ENCODE measurements around the gene PPP6R3.

The PPP6R3 gene

DNA sequence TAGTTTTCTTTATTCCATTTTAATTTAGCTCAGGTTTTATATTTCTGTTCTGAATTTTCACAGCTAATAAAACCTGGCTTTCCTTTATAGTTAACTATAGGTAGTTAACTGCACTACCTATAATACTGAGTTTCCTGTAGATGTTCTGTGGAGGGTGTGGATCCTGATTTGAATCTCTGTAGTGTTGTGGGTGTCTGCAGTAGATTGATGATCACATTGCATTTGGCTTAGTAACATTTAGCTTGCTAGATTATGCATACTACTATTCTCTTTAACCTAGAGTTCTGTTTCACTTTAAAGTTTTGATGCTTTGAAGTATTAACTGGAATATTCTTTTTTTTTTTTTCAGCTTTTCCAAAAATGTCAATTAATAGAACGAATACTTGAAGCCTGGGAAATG is 110.1 kb downstream of the PPP6R3 start:
- DNase-seq = no peak

GRCh38 chr11:68574308-68574707 is 113.8 kb downstream of the PPP6R3 start:
- DNase-seq = no peak

- no peak for DNase-seq
Measured at GRCh38 chr11:68575025-68575665, 114.6 kb downstream of the PPP6R3 start.

- DNase-seq = no peak
Measured at GRCh38 chr11:68579455-68579854, 118.9 kb downstream of the PPP6R3 start.

DNA sequence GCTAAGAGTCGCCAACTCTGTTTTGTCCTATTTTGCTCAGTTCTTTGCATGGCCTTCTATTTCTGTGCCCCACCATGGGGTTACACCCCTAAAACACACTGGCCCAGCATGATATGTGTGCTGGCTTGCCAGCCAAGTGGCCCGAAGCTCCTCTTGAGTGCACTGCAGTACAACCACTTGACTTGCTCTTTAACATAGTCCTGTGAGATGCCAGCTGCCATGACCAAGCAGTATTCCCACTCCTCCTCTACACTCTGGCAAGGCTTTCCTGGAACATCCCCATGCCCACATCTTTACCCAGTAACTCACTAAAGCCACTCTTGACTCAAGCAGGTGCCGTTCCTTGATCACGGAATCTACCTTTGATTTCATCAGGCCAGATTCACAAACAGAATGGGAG is 120.9 kb downstream of the PPP6R3 start:
- no peak for DNase-seq

- no peak for DNase-seq
Measured at GRCh38 chr11:68581901-68582300, 121.3 kb downstream of the PPP6R3 start.

DNA sequence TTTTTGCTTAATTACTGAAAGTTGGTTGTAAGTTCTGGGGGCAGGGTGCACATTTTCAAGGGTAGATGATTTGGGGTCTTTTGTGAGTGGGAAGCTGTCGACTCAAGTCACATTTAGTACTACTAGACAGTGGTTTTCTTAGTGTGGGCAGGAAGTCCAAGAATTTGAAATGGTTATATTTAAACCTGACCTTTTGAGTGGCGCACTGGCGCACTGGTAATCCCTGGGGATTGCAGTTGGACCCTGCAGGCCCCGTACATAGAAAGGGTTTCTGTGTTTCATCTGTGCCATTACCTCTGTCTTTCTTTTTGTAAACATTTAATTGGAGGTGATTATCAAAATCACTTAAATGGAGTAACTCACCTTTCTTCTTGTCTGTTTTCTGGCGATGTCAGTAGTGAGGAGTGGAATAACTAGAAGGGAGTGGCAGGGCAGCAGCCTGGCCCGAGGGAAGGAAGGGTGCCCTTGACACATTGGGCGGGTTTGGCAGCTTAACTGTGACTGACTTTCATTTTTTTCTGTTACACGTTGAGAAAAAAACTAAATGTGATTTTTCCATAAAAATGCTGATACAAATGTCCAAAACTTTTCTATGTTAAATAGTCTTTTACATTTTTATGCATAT is 122.0 kb downstream of the PPP6R3 start:
- no peak for DNase-seq

DNA sequence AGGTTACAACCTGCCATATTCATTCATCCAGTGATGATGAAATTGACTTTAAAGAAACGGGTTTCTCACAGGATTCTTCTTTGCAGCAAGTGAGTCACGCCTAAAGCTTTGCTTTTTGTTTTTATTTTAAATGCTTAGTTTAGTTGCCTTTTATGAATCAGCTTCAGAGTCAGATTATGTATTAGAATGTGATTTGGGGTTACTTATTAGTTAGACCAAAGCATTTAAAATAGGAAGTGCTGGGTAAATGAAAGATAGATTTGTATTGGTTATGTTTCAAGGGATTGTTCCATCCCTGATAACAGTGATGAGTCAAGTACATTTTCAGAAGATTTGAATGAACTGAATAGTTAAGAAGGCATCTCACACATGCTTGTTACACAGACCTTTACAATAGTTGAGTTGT is 122.5 kb downstream of the PPP6R3 start:
- no peak for DNase-seq

DNA sequence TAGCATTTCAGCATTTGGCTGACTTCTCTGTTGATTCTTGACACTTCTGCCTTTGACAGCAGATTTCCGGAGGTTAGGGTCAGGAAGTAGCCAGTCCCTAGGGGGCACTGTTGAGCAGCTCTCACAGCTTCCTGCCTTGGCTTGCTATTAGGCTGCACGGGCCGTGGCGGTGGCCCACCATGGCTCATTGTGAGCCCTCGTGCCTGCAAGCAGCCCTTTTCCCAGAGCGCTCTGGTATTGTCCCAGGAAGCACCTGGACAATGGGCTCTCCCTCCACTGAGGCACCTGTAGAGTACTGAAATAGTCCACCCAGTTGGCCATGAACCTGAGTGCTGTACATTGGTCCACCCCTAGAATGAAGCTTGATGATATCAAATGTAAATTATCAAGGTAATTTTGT is 123.5 kb downstream of the PPP6R3 start:
- no peak for DNase-seq

DNA sequence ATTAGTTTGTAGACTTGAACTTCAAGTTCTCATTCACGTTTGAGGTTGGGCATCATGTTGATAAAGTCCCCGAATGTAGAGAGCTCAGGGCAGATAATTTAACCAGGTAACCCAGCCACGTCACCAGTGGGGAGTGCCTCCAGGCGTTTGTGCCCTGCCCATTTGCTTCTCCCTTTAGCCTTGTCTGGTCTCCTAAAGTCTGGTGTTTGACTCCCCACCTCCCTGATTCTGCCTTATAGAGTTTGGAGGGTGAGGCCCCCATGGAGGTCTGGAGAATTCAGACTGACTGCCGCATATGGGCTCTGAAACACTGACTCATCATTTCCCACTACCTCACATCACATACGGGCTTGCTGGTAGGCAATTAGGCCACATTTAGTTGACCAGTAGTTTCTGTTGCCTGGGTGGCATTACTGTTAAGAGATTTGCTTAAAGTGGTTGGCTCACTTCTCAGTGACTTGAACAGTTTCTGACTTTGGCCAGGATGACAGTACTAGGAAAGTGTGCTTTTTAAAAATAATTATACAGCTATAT is 124.5 kb downstream of the PPP6R3 start:
- DNase-seq = no peak

- DNase-seq = no peak
Measured at GRCh38 chr11:68589547-68590216, 129.1 kb downstream of the PPP6R3 start.

- DNase-seq = no peak
Measured at GRCh38 chr11:68591719-68592118, 131.2 kb downstream of the PPP6R3 start.

- DNase-seq = no peak
Measured at GRCh38 chr11:68593441-68593840, 132.9 kb downstream of the PPP6R3 start.

DNA sequence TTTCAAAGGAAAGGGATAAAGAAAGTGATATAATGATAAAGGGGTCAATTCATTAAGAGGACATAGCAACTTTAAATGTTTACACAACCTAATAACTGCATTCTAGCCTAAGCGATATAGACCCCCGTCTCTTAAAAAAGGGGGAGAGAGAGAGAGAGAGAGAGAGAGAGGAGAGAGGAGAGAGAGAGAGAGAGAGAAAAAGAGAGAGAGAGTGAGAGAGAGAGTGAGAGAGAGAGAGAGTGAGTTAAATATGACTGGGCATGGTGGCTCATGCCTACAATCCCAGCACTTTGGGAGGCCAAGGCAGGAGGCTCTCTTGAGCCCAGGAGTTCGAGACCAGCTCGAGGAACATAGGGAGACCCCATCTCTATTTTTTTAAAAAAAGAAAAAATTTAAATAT is 133.6 kb downstream of the PPP6R3 start:
- no peak for DNase-seq

GRCh38 chr11:68596231-68596630 is 135.7 kb downstream of the PPP6R3 start:
- DNase-seq = no peak

- no peak for DNase-seq
Measured at GRCh38 chr11:68598816-68599653, 138.5 kb downstream of the PPP6R3 start.

DNA sequence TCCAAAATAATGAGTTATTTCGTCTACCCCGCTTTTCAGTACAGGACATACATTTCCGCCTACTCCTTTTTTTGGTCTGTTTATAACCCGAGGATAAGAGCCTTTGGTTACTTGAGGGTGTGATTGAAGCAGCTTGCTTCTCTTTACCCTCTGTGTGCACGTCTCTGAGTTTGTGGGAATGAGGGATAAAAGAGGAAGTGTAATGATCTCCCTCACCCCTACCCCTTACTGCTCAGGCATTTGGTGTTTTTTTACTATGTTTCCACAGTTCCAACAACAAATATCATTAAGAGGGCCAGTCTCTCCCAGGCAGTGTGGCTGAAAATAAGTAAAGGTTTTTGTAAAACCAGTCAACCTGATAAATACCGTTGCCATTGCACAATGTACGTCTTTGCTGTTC is 140.6 kb downstream of the PPP6R3 start:
- no peak for DNase-seq

DNA sequence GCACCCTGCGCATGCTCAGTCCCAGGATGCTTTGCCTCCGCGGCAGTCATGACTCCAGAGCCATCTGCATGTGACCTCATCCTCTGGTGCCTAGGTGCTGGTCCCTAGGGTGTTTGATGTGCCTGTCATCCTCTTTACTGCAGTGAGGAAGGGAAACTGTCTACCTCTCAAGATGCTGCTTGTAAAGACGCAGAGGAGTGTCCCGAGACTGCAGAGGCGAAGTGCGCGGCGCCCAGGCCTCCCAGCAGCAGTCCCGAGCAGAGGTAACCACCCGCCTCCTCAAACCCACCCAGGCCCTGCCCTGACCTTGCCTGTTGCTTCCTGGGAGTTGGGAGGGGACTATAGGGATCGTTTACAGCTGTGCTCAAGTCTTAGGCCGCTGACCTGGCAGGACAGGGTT is 149.2 kb downstream of the PPP6R3 start:
- no peak for DNase-seq

GRCh38 chr11:68610452-68611116 is 150.0 kb downstream of the PPP6R3 start:
- no peak for DNase-seq

DNA sequence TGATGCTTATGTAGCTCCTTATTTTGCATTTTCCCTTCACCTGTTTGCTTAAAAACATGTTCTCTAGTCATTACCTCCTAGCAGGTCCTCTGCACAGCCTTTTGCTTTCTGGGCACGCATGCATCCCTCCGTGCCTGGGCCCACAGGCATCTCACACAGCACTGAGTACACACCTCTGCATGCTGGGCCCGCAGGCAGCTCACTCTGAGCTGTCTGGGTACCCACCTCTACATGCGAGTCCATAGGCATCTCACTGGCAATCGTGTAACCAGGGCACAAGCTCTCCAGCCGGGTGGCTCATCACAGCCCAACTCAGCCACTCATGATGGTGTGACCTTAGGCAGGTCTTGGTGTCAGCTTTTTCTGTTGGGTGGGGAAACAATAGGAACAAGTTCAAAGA is 155.1 kb downstream of the PPP6R3 start:
- no peak for DNase-seq

DNA sequence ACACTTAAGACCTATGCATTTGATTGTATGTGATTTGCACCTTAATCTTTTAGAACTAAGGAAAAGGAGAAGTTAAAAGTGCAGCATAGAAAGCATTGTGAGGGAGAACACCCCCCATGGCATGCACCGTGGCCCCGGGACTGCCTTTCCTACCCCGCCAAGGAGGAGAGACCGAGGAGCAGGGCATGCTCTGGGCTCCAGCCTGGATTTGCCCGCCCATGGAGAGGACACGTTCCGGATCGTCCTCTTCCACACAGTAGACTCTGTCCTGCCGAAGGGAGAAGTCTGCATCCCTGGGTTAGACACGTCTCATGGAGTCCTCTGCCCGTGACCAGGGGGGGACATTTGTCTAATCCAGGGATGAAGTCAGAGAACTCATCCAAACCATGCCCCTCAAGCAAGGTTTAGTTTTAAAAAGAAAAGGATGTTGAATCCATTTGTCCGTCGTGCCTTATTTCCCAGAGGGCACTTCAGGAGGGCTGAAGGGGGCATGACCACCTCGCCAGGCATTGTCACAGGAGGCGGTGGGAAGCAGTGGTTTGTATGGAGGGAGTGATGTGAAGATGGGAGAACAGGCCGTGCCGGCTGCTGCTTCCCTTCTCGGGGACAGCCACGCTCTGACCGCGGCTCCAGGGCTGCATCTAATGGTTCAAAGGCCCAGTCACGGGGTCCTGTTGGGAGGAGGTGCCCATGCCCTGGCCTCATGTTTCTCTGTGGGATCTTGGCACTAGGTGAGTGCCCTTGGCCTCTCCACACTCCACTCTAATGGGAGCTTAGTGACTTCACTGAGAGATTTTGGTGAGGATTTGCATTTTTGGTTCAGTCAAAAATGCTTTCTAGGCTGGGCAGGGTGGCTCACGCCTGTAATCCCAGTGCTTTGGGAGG is 157.6 kb downstream of the PPP6R3 start:
- DNase-seq = no peak

- no peak for DNase-seq
Measured at GRCh38 chr11:68621826-68622225, 161.3 kb downstream of the PPP6R3 start.

Data from right hindlimb (tissue), 1 donor.